Chondrocyte (in vitro differentiated cells): ENCODE measurements around the gene LDLRAD4. TPM values are rescaled to one million over a fixed set of nuclear protein-coding genes. Genes with fewer than 3 reads are reported as not detected.

Source experiments
- DNase-seq: peaks from one replicate; pipeline ENCODE4 v3.0.0; 2021; ENCODE audit warnings: mixed read lengths, low spot score
- H3K27ac Mint-ChIP-seq: one replicate; pipeline ENCODE4 v1.8.0; 2021; ENCODE audit warnings: mild to moderate bottlenecking, moderate library complexity, mixed read lengths; ENCODE audit not compliant: unreplicated experiment
- H3K27me3 Mint-ChIP-seq: 2 replicates; pipeline ENCODE4 v1.8.0; 2021; ENCODE audit warnings: low read depth, mixed read lengths
- H3K36me3 Mint-ChIP-seq: 2 replicates; pipeline ENCODE4 v1.8.0; 2021; ENCODE audit warnings: low read depth, mixed read lengths
- H3K4me1 Mint-ChIP-seq: 2 replicates; pipeline ENCODE4 v1.8.0; 2021; ENCODE audit warnings: low read depth, mild to moderate bottlenecking, mixed read lengths
- H3K4me3 Mint-ChIP-seq: one replicate; pipeline ENCODE4 v1.8.0; 2021; ENCODE audit warnings: mild to moderate bottlenecking, moderate library complexity, mixed read lengths; ENCODE audit not compliant: unreplicated experiment
- H3K9me3 Mint-ChIP-seq: 2 replicates; pipeline ENCODE4 v1.8.0; 2021; ENCODE audit warnings: low read depth, mixed read lengths
- CTCF ChIP-seq: fragments of 200-600 bp; sonication (generic); IDR thresholded peaks from 2 replicates; pipeline ENCODE4 v1.5.0; 2021; ENCODE audit warnings: antibody characterized with exemption, mild to moderate bottlenecking, moderate library complexity
- total RNA-seq: library from RNA; stranded (reverse); gene quantifications from 3 replicates; pipeline ENCODE4 v1.2.1, GENCODE V29; 2021

Gene LDLRAD4
- total RNA-seq, 1 donor from 2014 or later: 80.5 TPM

GRCh38 chr18:13318731-13319501, 100.4 kb downstream of the LDLRAD4 start:
- H3K27ac Mint-ChIP-seq: peak overlapping the region; percentile 74
- H3K4me1 Mint-ChIP-seq: peaks cover 38% of the 10 kb centered on the region
- no peak overlapping the region for H3K4me3 Mint-ChIP-seq
- DNase-seq: no peak
- H3K27me3 Mint-ChIP-seq: no peaks in the 10 kb centered on the region
- no peak for TF ChIP-seq CTCF
- peaks cover 19% of the 10 kb centered on the region for H3K36me3 Mint-ChIP-seq
- peaks cover 14% of the 10 kb centered on the region for H3K9me3 Mint-ChIP-seq

- peaks cover 14% of the 10 kb centered on the region for H3K9me3 Mint-ChIP-seq
- peak overlapping the region; percentile 76 for H3K27ac Mint-ChIP-seq
- no peaks in the 10 kb centered on the region for H3K27me3 Mint-ChIP-seq
- no peak overlapping the region for H3K4me3 Mint-ChIP-seq
- no peak for DNase-seq
- no peak for TF ChIP-seq CTCF
- H3K4me1 Mint-ChIP-seq: peaks cover 39% of the 10 kb centered on the region
- peaks cover 14% of the 10 kb centered on the region for H3K36me3 Mint-ChIP-seq
Observed at GRCh38 chr18:13319629-13320028, 101.1 kb downstream of the LDLRAD4 start.

GRCh38 chr18:13320096-13320495, 101.5 kb downstream of the LDLRAD4 start:
- H3K4me1 Mint-ChIP-seq: peaks cover 43% of the 10 kb centered on the region
- DNase-seq: no peak
- no peak for TF ChIP-seq CTCF
- peak overlapping the region; percentile 9 for H3K4me3 Mint-ChIP-seq
- peak overlapping the region; percentile 76 for H3K27ac Mint-ChIP-seq
- H3K9me3 Mint-ChIP-seq: peaks cover 14% of the 10 kb centered on the region
- no peaks in the 10 kb centered on the region for H3K27me3 Mint-ChIP-seq
- H3K36me3 Mint-ChIP-seq: peaks cover 13% of the 10 kb centered on the region

GRCh38 chr18:13320891-13321425, 102.4 kb downstream of the LDLRAD4 start:
- DNase-seq: no peak
- Mint-ChIP-seq H3K4me1 (peaks cover 44% of the 10 kb centered on the region), H3K9me3 (peaks cover 7% of the 10 kb centered on the region), H3K4me3 (no peak overlapping the region), H3K27ac (no peak overlapping the region), H3K36me3 (peaks cover 9% of the 10 kb centered on the region), H3K27me3 (no peaks in the 10 kb centered on the region)
- no peak for TF ChIP-seq CTCF

GRCh38 chr18:13321923-13322322, 103.4 kb downstream of the LDLRAD4 start:
- no peak for TF ChIP-seq CTCF
- Mint-ChIP-seq H3K9me3 (no peaks in the 10 kb centered on the region), H3K4me1 (peaks cover 49% of the 10 kb centered on the region), H3K27ac (no peak overlapping the region), H3K27me3 (no peaks in the 10 kb centered on the region), H3K4me3 (no peak overlapping the region), H3K36me3 (peaks cover 5% of the 10 kb centered on the region)
- no peak for DNase-seq
